Mesothelial cell of epicardium (in vitro differentiated cells): ENCODE data around the gene CABP4. TPM values are rescaled to one million over a fixed set of nuclear protein-coding genes. Genes with fewer than 3 reads are reported as not detected.

Experiments
- DNase-seq, 2 experiments: peaks; one replicate each; pipeline ENCODE4 v3.0.0; 2021; ENCODE audit warnings: low spot score in 2 of 2; ENCODE audit not compliant: unreplicated experiment in 2 of 2
- H3K27ac Mint-ChIP-seq: 2 replicates; pipeline ENCODE4 v1.8.0; 2021; ENCODE audit warnings: mixed read lengths
- H3K27me3 Mint-ChIP-seq: 2 replicates; pipeline ENCODE4 v1.8.0; 2021; ENCODE audit warnings: low read depth, mixed read lengths
- H3K36me3 Mint-ChIP-seq: 2 replicates; pipeline ENCODE4 v1.8.0; 2021; ENCODE audit warnings: mixed read lengths
- H3K4me1 Mint-ChIP-seq: 2 replicates; pipeline ENCODE4 v1.8.0; 2021; ENCODE audit warnings: mixed read lengths
- H3K4me3 Mint-ChIP-seq: 2 replicates; pipeline ENCODE4 v1.8.0; 2021; ENCODE audit warnings: mild to moderate bottlenecking, moderate library complexity, mixed read lengths
- H3K9me3 Mint-ChIP-seq: 2 replicates; pipeline ENCODE4 v1.8.0; 2021; ENCODE audit warnings: mixed read lengths
- total RNA-seq: library from RNA; stranded (reverse); gene quantifications from 3 replicates; pipeline ENCODE4 v1.2.1, GENCODE V29; 2021
- TF ChIP-seq, protein P1 (sequence below): fragments of 200-600 bp; sonication (generic); IDR thresholded peaks from one replicate; pipeline ENCODE4 v1.5.0; 2021; ENCODE audit warnings: antibody characterized with exemption; ENCODE audit not compliant: unreplicated experiment

CABP4 gene
- total RNA-seq, 1 donor from 2014 or later: 0.29 TPM

- Mint-ChIP-seq H3K27ac (no peak overlapping the region), H3K4me1 (no peaks in the 10 kb centered on the region), H3K36me3 (peaks cover 9% of the 10 kb centered on the region), H3K4me3 (no peak overlapping the region), H3K9me3 (no peaks in the 10 kb centered on the region), H3K27me3 (no peaks in the 10 kb centered on the region)
- no peak for DNase-seq
- TF ChIP-seq, protein P1, sequence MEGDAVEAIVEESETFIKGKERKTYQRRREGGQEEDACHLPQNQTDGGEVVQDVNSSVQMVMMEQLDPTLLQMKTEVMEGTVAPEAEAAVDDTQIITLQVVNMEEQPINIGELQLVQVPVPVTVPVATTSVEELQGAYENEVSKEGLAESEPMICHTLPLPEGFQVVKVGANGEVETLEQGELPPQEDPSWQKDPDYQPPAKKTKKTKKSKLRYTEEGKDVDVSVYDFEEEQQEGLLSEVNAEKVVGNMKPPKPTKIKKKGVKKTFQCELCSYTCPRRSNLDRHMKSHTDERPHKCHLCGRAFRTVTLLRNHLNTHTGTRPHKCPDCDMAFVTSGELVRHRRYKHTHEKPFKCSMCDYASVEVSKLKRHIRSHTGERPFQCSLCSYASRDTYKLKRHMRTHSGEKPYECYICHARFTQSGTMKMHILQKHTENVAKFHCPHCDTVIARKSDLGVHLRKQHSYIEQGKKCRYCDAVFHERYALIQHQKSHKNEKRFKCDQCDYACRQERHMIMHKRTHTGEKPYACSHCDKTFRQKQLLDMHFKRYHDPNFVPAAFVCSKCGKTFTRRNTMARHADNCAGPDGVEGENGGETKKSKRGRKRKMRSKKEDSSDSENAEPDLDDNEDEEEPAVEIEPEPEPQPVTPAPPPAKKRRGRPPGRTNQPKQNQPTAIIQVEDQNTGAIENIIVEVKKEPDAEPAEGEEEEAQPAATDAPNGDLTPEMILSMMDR: no peak
Measured at GRCh38 chr11:67493548-67494370, 38.6 kb downstream of the CABP4 start.

- no peak overlapping the region for H3K27ac Mint-ChIP-seq
- DNase-seq: no peak
- H3K4me1 Mint-ChIP-seq: no peaks in the 10 kb centered on the region
- no peaks in the 10 kb centered on the region for H3K9me3 Mint-ChIP-seq
- peaks cover 9% of the 10 kb centered on the region for H3K36me3 Mint-ChIP-seq
- H3K4me3 Mint-ChIP-seq: no peak overlapping the region
- H3K27me3 Mint-ChIP-seq: no peaks in the 10 kb centered on the region
- TF ChIP-seq, protein P1: no peak
Measured at GRCh38 chr11:67494371-67495233, 39.4 kb downstream of the CABP4 start.

DNA sequence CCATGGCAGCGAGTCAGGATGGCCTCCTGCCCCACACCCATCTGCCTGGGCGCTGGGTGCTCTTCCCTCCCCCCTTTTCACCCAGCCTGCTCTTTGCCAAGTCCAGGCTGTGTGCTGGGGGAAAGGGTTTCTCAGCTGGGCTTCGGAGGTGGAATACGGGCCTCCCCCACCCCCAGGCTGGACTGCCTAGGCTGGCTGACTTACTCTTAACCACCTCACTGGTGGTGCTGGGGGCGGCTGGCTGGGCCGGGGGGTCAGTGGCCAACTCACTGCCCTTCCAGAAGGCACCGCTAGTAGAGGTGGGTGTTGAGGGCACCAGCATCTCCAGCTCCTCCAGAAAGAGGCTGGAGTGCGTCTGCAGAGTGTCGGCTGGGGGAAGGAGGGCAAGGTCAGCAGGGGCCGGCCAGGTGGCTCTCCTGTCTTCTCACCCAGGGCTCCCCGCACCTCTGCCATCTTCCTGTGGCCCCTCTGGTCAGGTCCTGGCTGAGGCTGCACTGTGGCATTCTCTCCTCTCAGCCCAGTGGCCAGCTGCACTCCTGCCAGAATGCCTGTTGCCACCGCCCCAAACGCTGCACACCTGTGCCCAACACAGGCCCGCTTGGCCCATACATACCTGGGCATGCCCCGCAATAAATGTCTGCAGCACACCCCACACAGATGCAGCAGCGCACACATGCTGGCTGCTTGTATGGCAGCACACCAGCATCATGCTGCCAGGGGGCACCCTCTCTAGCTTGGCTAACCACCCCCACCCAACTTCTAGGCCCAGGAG is 40.3 kb downstream of the CABP4 start:
- H3K9me3 Mint-ChIP-seq: no peaks in the 10 kb centered on the region
- TF ChIP-seq, protein P1: no peak
- H3K36me3 Mint-ChIP-seq: peaks cover 6% of the 10 kb centered on the region
- no peaks in the 10 kb centered on the region for H3K27me3 Mint-ChIP-seq
- no peak for DNase-seq
- no peak overlapping the region for H3K27ac Mint-ChIP-seq
- no peaks in the 10 kb centered on the region for H3K4me1 Mint-ChIP-seq
- H3K4me3 Mint-ChIP-seq: no peak overlapping the region

DNA sequence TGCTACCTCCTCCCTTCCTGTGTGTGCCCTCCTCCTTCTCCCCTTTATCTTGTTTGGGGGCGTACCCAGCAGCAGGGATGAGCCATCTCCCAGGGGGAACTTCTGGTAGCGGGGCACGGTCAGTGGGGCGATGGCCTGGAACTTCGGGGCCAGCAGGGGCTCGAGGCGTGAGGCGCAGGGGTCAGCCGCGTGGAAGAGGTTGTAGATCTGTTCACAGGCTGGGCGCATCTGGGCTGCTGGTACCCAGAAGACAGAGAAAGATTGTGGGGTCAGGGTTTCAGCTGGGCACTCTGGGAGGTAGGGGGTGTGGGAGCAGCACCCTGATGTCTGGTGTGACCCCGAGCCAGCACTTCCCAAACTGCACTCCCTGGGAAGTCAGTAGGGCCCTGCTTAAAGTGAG is 41.0 kb downstream of the CABP4 start:
- no peaks in the 10 kb centered on the region for H3K27me3 Mint-ChIP-seq
- H3K9me3 Mint-ChIP-seq: no peaks in the 10 kb centered on the region
- no peak overlapping the region for H3K27ac Mint-ChIP-seq
- H3K4me3 Mint-ChIP-seq: no peak overlapping the region
- DNase-seq: no peak
- peaks cover 10% of the 10 kb centered on the region for H3K36me3 Mint-ChIP-seq
- no peaks in the 10 kb centered on the region for H3K4me1 Mint-ChIP-seq
- TF ChIP-seq, protein P1: no peak

DNA sequence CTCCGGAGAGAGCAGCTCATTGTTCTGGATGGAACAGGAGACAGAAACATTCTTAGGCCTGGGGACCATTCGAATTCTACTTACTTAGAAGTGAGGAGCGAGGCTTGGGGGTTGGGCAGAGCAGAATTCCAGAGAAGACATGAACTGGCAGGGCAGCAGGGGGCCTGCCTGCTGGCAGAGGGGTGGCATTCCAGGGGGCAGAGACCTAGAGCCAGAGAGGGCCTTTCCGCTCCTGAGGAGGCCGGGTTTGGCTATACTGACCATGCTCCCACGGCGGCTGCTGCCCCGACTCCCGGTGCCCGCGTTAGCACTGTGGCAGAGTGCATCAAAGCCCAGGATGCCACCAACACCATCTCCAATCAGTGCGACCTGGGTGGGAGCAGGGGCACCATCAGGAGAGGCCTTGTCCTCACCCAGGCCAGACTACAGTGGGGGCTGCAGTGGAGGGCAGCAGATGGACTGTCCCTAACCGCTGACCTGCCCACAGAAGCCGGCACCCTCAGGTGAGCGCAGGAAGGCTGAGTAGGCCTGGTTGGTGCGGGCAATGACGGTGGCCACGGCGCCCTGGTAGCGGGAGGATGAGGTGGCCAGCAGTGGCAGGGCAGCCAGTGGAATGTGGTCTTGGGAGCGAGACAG is 42.6 kb downstream of the CABP4 start:
- H3K4me3 Mint-ChIP-seq: no peak overlapping the region
- H3K36me3 Mint-ChIP-seq: peaks cover 10% of the 10 kb centered on the region
- H3K27ac Mint-ChIP-seq: no peak overlapping the region
- TF ChIP-seq, protein P1: no peak
- peaks cover under 1% of the 10 kb centered on the region for H3K4me1 Mint-ChIP-seq
- H3K27me3 Mint-ChIP-seq: no peaks in the 10 kb centered on the region
- no peaks in the 10 kb centered on the region for H3K9me3 Mint-ChIP-seq
- DNase-seq: no peak
